ENCODE measurements around the gene PBOV1.

The PBOV1 gene

DNA sequence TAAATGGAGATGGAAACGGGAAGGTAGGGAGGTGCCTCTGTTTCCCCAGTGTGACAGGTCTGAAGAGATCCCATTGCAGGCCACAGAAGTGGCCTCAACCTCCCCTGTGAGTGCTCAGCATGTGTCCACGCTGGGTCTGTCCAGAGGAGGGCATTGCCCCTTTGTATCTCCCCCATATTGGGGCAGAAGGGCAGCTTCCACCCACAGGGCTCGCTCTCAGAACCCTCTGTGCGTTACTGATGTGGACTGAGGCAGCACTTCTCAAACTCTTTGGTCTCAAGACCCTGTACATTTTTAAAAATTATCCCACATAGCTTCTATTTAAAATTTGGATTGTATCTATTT is 34.5 kb downstream of the PBOV1 start:
- Histone ChIP-seq H3K4me1 (ENCODE audit: insufficient read depth, poor library complexity, severe bottlenecking) (no peaks in the 10 kb centered on the region), H3K9me3 (ENCODE audit: severe bottlenecking) (no peaks in the 10 kb centered on the region), H3K4me3 (ENCODE audit: severe bottlenecking) (no peak overlapping the region), H3K27ac (ENCODE audit: poor library complexity, severe bottlenecking) (no peak overlapping the region), H3K27me3 (ENCODE audit: insufficient read depth, poor library complexity, severe bottlenecking) (no peaks in the 10 kb centered on the region), H3K36me3 (ENCODE audit: low read depth) (no peaks in the 10 kb centered on the region)
- TF ChIP-seq, protein P1, sequence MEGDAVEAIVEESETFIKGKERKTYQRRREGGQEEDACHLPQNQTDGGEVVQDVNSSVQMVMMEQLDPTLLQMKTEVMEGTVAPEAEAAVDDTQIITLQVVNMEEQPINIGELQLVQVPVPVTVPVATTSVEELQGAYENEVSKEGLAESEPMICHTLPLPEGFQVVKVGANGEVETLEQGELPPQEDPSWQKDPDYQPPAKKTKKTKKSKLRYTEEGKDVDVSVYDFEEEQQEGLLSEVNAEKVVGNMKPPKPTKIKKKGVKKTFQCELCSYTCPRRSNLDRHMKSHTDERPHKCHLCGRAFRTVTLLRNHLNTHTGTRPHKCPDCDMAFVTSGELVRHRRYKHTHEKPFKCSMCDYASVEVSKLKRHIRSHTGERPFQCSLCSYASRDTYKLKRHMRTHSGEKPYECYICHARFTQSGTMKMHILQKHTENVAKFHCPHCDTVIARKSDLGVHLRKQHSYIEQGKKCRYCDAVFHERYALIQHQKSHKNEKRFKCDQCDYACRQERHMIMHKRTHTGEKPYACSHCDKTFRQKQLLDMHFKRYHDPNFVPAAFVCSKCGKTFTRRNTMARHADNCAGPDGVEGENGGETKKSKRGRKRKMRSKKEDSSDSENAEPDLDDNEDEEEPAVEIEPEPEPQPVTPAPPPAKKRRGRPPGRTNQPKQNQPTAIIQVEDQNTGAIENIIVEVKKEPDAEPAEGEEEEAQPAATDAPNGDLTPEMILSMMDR (IDR thresholded peaks at IDR 0.05; ENCODE audit: poor library complexity, severe bottlenecking): no peak
- DNase-seq (ENCODE audit: low spot score): no peak
- no peak for ATAC-seq (ENCODE audit: low read depth)

DNA sequence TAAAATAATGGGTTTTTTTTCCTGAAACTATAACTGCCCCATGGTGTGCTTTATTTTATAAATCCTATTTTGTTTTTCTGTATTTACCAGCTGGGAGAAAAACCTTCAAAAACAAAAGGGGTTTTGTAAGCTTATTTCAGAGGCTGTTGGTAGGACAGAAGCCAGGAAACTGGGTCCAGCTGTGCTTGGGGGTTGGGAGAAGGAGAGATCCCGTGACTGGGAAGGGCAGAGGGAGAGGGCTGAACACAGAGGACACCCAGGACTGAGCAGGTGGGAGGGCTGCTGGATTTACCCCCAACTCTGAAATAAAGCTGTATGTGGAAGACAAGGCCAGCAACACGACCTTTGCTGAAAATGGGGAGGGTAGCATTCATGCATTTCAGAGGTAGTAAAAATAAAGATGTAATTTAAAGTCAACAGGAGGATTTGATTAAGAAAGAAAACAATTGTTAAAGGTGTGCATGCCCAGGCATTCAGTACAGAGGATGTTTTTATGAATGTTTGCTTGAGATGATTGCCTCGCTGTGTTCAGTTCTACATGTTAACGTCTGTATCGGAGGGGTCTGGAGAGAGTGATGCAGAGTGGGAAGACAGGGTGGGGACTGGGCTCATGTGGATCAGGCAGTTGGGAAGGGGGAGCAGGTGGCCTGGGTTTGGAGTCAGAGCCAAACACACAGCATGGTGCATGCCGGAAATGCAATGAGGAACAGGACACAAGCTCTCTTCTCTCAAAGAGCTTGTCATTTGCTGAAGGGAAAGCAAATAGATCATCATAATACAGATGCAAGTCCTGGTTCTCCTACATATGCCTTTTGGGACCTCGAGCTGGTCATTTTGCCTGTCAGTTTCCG is 35.1 kb downstream of the PBOV1 start:
- no peaks in the 10 kb centered on the region for H3K36me3 ChIP-seq (ENCODE audit: low read depth)
- no peaks in the 10 kb centered on the region for H3K27me3 ChIP-seq (ENCODE audit: insufficient read depth, poor library complexity, severe bottlenecking)
- no peaks in the 10 kb centered on the region for H3K9me3 ChIP-seq (ENCODE audit: severe bottlenecking)
- H3K4me1 ChIP-seq (ENCODE audit: insufficient read depth, poor library complexity, severe bottlenecking): no peaks in the 10 kb centered on the region
- TF ChIP-seq, protein P1 (IDR thresholded peaks at IDR 0.05; ENCODE audit: poor library complexity, severe bottlenecking): no peak
- DNase-seq (ENCODE audit: low spot score): no peak
- H3K27ac ChIP-seq (ENCODE audit: poor library complexity, severe bottlenecking): no peak overlapping the region
- no peak overlapping the region for H3K4me3 ChIP-seq (ENCODE audit: severe bottlenecking)
- no peak for ATAC-seq (ENCODE audit: low read depth)

DNA sequence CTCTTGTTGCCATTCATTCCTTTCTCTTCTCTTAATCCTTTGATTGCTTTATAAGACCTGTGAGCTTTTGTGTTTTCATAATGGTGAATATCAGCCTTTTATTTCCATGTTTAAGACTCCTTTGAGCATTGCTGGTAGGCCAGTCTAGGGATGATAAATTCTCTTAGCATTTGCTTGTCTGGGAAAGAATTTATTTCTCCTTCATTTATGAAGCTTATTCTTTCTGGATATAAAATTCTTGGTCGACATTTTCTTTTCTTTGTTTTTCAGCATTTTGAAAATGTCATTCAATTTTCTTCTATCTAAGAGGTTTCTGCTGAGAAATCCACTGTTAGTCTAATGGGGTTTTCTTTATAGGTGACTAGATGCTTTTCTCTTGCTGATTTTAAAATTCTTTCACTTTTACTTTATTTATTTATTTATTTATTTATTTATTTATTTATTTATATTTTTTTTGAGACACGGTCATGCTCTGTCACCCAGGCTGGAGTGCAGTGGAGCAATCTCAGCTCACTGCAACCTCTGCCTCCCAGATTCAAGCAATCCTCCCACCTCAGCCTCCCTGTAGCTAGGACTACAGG is 41.5 kb downstream of the PBOV1 start:
- TF ChIP-seq, protein P1 (IDR thresholded peaks at IDR 0.05; ENCODE audit: poor library complexity, severe bottlenecking): no peak
- no peaks in the 10 kb centered on the region for H3K36me3 ChIP-seq (ENCODE audit: low read depth)
- no peak overlapping the region for H3K27ac ChIP-seq (ENCODE audit: poor library complexity, severe bottlenecking)
- H3K9me3 ChIP-seq (ENCODE audit: severe bottlenecking): peaks cover 11% of the 10 kb centered on the region
- no peak for DNase-seq (ENCODE audit: low spot score)
- no peaks in the 10 kb centered on the region for H3K4me1 ChIP-seq (ENCODE audit: insufficient read depth, poor library complexity, severe bottlenecking)
- H3K27me3 ChIP-seq (ENCODE audit: insufficient read depth, poor library complexity, severe bottlenecking): no peaks in the 10 kb centered on the region
- ATAC-seq (ENCODE audit: low read depth): no peak
- no peak overlapping the region for H3K4me3 ChIP-seq (ENCODE audit: severe bottlenecking)

DNA sequence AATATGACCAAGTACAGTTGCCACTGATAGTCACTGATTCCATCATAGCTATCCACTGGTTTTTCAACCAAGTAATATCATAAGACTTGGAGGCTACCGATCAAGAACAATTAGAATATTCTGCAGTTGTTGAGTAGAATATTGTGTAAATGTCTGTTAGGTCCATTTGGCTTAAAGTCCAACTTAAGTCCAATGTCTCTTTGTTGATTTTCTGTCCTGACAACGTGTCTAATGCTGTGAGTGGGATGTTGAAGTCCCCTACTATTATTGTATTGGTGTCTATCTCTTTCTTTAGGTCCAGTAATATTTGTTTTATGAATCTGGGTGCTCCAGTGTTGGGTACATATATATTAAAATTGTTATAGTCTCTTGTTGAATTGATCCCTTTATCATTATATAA is 42.7 kb downstream of the PBOV1 start:
- H3K4me1 ChIP-seq (ENCODE audit: insufficient read depth, poor library complexity, severe bottlenecking): no peaks in the 10 kb centered on the region
- H3K36me3 ChIP-seq (ENCODE audit: low read depth): no peaks in the 10 kb centered on the region
- ATAC-seq (ENCODE audit: low read depth) (no peak), DNase-seq (ENCODE audit: low spot score) (no peak)
- peaks cover 11% of the 10 kb centered on the region for H3K9me3 ChIP-seq (ENCODE audit: severe bottlenecking)
- H3K27me3 ChIP-seq (ENCODE audit: insufficient read depth, poor library complexity, severe bottlenecking): no peaks in the 10 kb centered on the region
- TF ChIP-seq, protein P1 (IDR thresholded peaks at IDR 0.05; ENCODE audit: poor library complexity, severe bottlenecking): no peak
- no peak overlapping the region for H3K4me3 ChIP-seq (ENCODE audit: severe bottlenecking)
- H3K27ac ChIP-seq (ENCODE audit: poor library complexity, severe bottlenecking): no peak overlapping the region

All from RWPE2 (cell line).